Smooth muscle cell (in vitro differentiated cells): ENCODE data around the gene UGT1A10. TPM values are rescaled to one million over a fixed set of nuclear protein-coding genes. Genes with fewer than 3 reads are reported as not detected.

Experiments
- DNase-seq: peaks from one replicate; lab custom pipeline; 2025; ENCODE audit not compliant: unreplicated experiment; lab: John Stamatoyannopoulos, UW
- H2AFZ ChIP-seq: fragments of 200-600 bp; sonication (generic); 2 replicates; pipeline ENCODE4 v1.6.0; 2016; ENCODE audit warnings: antibody characterized with exemption, low read depth, mild to moderate bottlenecking
- H3F3A ChIP-seq: fragments of 200-600 bp; sonication (generic); 2 replicates; pipeline ENCODE4 v1.6.0; 2017; ENCODE audit warnings: antibody characterized with exemption, low read depth
- H3K27ac ChIP-seq: fragments of 200-600 bp; sonication (generic); 2 replicates; pipeline ENCODE4 v1.5.1; 2016; ENCODE audit warnings: low read depth, mild to moderate bottlenecking
- H3K27me3 ChIP-seq: fragments of 200-600 bp; sonication (generic); 2 replicates; pipeline ENCODE4 v1.6.1; 2016; ENCODE audit warnings: low read depth, mild to moderate bottlenecking
- H3K36me3 ChIP-seq: fragments of 200-600 bp; sonication (generic); 2 replicates; pipeline ENCODE4 v1.5.1; 2016; ENCODE audit warnings: low read depth
- H3K4me1 ChIP-seq: fragments of 200-600 bp; sonication (generic); 2 replicates; pipeline ENCODE4 v1.5.1; 2016; ENCODE audit warnings: low read depth
- H3K4me2 ChIP-seq: fragments of 200-600 bp; sonication (generic); 2 replicates; pipeline ENCODE4 v1.6.0; 2016; ENCODE audit warnings: mild to moderate bottlenecking
- H3K4me3 ChIP-seq: fragments of 200-600 bp; sonication (generic); 2 replicates; pipeline ENCODE4 v1.5.1; 2016; ENCODE audit warnings: mild to moderate bottlenecking
- H3K79me2 ChIP-seq: fragments of 200-600 bp; sonication (generic); 2 replicates; pipeline ENCODE4 v1.6.0; 2016; ENCODE audit warnings: low read depth, mild to moderate bottlenecking
- H3K9ac ChIP-seq: fragments of 200-600 bp; sonication (generic); 2 replicates; pipeline ENCODE4 v1.6.0; 2016; ENCODE audit warnings: low read depth
- H3K9me3 ChIP-seq: fragments of 200-600 bp; sonication (generic); replicated peaks from 2 replicates; pipeline ENCODE4 v1.5.1; 2016; ENCODE audit warnings: low read depth
- H4K20me1 ChIP-seq: fragments of 200-600 bp; sonication (generic); 2 replicates; pipeline ENCODE4 v1.6.0; 2016; ENCODE audit warnings: low read depth
- CTCF ChIP-seq: fragments of 200-600 bp; sonication (generic); IDR thresholded peaks from 2 replicates; pipeline ENCODE4 v1.5.1; 2017; ENCODE audit warnings: borderline replicate concordance, mild to moderate bottlenecking, antibody characterized with exemption; ENCODE audit not compliant: insufficient read depth, poor library complexity, severe bottlenecking
- WGBS: methylation state at CpG from one replicate; pipeline ENCODE4 v1.1.7; 2016; ENCODE audit warnings: low lambda C conversion rate; 5-methylcytosine and 5-hydroxymethylcytosine counted together
- polyA plus RNA-seq: library from polyadenylated mRNA; unstranded; fragments of >200 nt; fragmentation: Nextera tagmentation; extraction: Ambion mirVana; gene quantifications from 2 replicates; pipeline ENCODE4 v1.2.1, GENCODE V29; 2016
- total RNA-seq: library from RNA; depleted of rRNA; stranded (reverse); fragments of >200 nt; gene quantifications from 2 replicates; pipeline ENCODE4 v1.2.3, GENCODE V29; 2014

Gene UGT1A10
- total and polyA plus RNA-seq, 2 experiments from 2014 or later, result not detected

GRCh38 chr2:233754872-233755611 lies 118.8 kb downstream of the UGT1A10 start:
- 96% methylated on average over 44 of the region's 44 CpGs for WGBS
- Histone ChIP-seq H3K27ac (no peak overlapping the region), H3K4me1 (no peaks in the 10 kb centered on the region), H3K4me3 (no peak overlapping the region), H3K9ac (no peak overlapping the region), H4K20me1 (no peaks in the 10 kb centered on the region), H3K4me2 (no peak overlapping the region), H2AFZ (no peak overlapping the region), H3F3A (no peaks in the 10 kb centered on the region), H3K79me2 (no peaks in the 10 kb centered on the region), H3K27me3 (no peaks in the 10 kb centered on the region), H3K9me3 (no peaks in the 10 kb centered on the region), H3K36me3 (no peaks in the 10 kb centered on the region)
- DNase-seq, result no peak
- TF ChIP-seq CTCF, result no peak

GRCh38 chr2:233756429-233757081 lies 120.3 kb downstream of the UGT1A10 start:
- Histone ChIP-seq H3K9ac (no peak overlapping the region), H3K27ac (no peak overlapping the region), H3K79me2 (no peaks in the 10 kb centered on the region), H3K4me3 (no peak overlapping the region), H3K27me3 (no peaks in the 10 kb centered on the region), H4K20me1 (no peaks in the 10 kb centered on the region), H2AFZ (no peak overlapping the region), H3F3A (no peaks in the 10 kb centered on the region), H3K36me3 (no peaks in the 10 kb centered on the region), H3K4me1 (no peaks in the 10 kb centered on the region), H3K9me3 (no peaks in the 10 kb centered on the region), H3K4me2 (no peak overlapping the region)
- WGBS, result 85% methylated on average over 7 of the region's 7 CpGs
- TF ChIP-seq CTCF, result no peak
- DNase-seq, result no peak

GRCh38 chr2:233758141-233758540 lies 121.9 kb downstream of the UGT1A10 start:
- no peak for TF ChIP-seq CTCF
- Histone ChIP-seq H3F3A (no peaks in the 10 kb centered on the region), H2AFZ (no peak overlapping the region), H3K79me2 (no peaks in the 10 kb centered on the region), H3K4me3 (no peak overlapping the region), H3K9ac (no peak overlapping the region), H3K4me1 (no peaks in the 10 kb centered on the region), H3K27ac (no peak overlapping the region), H4K20me1 (no peaks in the 10 kb centered on the region), H3K36me3 (no peaks in the 10 kb centered on the region), H3K27me3 (no peaks in the 10 kb centered on the region), H3K4me2 (no peak overlapping the region), H3K9me3 (no peaks in the 10 kb centered on the region)
- no peak for DNase-seq
